KG1 (cell line): Measurements from ENCODE around the gene PTGFRN.

Experiments
- DNase-seq: peaks from one replicate; lab custom pipeline; 2025; lab: John Stamatoyannopoulos, UW

PTGFRN gene

GRCh38 chr1:116889380-116889779, 20.3 kb upstream of the PTGFRN start:
- DNase-seq = no peak

GRCh38 chr1:116891396-116892079, 18.2 kb upstream of the PTGFRN start:
- DNase-seq = no peak

- DNase-seq = no peak
Measured at GRCh38 chr1:116895073-116895472, 14.6 kb upstream of the PTGFRN start.

GRCh38 chr1:116899529-116899928, 10.2 kb upstream of the PTGFRN start:
- DNase-seq = no peak

- no peak for DNase-seq
Measured at GRCh38 chr1:116900471-116901365, 9.0 kb upstream of the PTGFRN start.

GRCh38 chr1:116902027-116902426, 7.7 kb upstream of the PTGFRN start:
- DNase-seq = no peak

- no peak for DNase-seq
Measured at GRCh38 chr1:116902723-116903383, 6.9 kb upstream of the PTGFRN start.

GRCh38 chr1:116904791-116905320, 4.9 kb upstream of the PTGFRN start:
- no peak for DNase-seq

GRCh38 chr1:116906812-116907211, 2.9 kb upstream of the PTGFRN start:
- no peak for DNase-seq

- DNase-seq = no peak
Measured at GRCh38 chr1:116907351-116907750, 2.4 kb upstream of the PTGFRN start.

- no peak for DNase-seq
Measured at GRCh38 chr1:116908266-116908665, 1.4 kb upstream of the PTGFRN start.

GRCh38 chr1:116908820-116909511, 750 bp upstream of the PTGFRN start:
- no peak for DNase-seq

GRCh38 chr1:116910379-116911187, 867 bp downstream of the PTGFRN start:
- DNase-seq = no peak

- no peak for DNase-seq
Measured at GRCh38 chr1:116911188-116911553, 1.5 kb downstream of the PTGFRN start.

- no peak for DNase-seq
Measured at GRCh38 chr1:116911779-116912469, 2.2 kb downstream of the PTGFRN start.

GRCh38 chr1:116912846-116913245, 3.1 kb downstream of the PTGFRN start:
- DNase-seq = no peak

GRCh38 chr1:116913941-116914340, 4.2 kb downstream of the PTGFRN start:
- DNase-seq = no peak

- no peak for DNase-seq
Measured at GRCh38 chr1:116914667-116915066, 5.0 kb downstream of the PTGFRN start.

- DNase-seq = no peak
Measured at GRCh38 chr1:116915086-116915661, 5.5 kb downstream of the PTGFRN start.

- no peak for DNase-seq
Measured at GRCh38 chr1:116916002-116916401, 6.3 kb downstream of the PTGFRN start.
